GM19372 (cell line): ENCODE data around the gene GPR137B.
A peak's percentile ranks its signal among the peaks of the same experiment; 100 is the strongest.
"Not testable (repeated sequence)": the region's sequence is repeated elsewhere in the genome, so short reads cannot be mapped to it uniquely, and the experiment has no call there.

ENCODE experiments used
- ATAC-seq: cut with Tn5 transposase; IDR thresholded peaks from one replicate; pipeline ENCODE4 v1.9.1; 2021; ENCODE audit warnings: mild to moderate bottlenecking, low read depth, moderate library complexity; ENCODE audit not compliant: unreplicated experiment

Gene GPR137B, protein sequence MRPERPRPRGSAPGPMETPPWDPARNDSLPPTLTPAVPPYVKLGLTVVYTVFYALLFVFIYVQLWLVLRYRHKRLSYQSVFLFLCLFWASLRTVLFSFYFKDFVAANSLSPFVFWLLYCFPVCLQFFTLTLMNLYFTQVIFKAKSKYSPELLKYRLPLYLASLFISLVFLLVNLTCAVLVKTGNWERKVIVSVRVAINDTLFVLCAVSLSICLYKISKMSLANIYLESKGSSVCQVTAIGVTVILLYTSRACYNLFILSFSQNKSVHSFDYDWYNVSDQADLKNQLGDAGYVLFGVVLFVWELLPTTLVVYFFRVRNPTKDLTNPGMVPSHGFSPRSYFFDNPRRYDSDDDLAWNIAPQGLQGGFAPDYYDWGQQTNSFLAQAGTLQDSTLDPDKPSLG

GRCh38 chr1:236142253-236143103 lies at the start of gene GPR137B:
Gene GPR137B (plus strand): TSS chr1:236142539. CDS start chr1:236142623, 84 bp downstream.
- ATAC-seq = peak; percentile 55

DNA sequence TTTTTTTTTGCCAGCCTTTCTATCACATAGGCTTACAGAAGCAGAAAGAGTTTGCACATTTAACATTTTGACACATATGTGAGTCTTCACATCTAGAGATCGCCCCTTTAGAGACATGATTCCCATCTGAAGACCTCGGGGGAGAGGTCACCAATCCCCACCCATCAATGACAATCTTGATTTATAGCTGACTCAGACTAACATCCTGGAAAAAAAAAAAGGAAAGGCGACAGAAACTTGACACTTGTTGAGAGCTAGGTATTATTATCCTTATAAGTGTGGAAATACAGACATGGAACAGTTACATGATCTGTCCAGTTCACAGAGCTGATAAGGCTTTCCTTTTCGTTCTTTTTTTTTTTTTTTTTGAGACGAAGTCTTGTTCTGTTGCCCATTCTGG lies 49.4 kb upstream of the GPR137B start:
- ATAC-seq = no peak

DNA sequence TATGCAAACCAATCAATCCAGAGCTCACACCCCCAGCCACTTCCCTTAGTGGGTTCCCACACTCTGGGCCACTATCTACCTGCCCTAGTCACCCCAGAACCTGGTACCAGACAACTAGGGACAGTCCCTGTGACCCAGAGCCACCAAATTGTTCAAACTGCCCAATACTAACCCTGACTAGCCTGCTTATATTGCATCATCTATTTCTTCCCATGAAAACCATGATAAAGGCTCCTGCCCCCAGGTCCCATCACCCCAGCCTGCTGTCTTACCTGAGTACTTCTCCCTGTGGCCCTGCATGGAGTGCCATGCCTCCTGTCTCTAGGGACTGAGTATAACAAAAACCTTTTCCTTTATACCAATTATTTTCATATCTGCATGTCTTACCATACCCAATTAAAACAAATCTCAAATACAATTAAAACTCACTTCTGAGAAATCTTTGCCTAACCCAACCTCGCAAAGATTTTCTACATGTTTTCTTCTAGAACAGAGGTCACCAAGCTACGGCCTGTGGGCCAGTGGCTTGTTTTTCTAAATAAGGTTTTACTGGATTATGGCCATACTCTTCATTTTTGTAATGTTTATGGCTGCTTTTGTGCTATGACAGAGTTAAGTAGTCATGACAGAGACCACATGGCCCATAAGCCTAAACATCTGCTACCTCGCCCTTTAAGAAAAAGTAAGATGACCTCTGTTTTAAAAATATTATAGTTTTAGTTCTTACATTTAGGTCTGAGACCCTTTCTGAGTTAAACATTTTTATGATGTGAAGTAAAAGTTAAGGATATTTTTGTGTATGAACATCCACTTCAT lies 46.4 kb upstream of the GPR137B start:
- no peak for ATAC-seq

DNA sequence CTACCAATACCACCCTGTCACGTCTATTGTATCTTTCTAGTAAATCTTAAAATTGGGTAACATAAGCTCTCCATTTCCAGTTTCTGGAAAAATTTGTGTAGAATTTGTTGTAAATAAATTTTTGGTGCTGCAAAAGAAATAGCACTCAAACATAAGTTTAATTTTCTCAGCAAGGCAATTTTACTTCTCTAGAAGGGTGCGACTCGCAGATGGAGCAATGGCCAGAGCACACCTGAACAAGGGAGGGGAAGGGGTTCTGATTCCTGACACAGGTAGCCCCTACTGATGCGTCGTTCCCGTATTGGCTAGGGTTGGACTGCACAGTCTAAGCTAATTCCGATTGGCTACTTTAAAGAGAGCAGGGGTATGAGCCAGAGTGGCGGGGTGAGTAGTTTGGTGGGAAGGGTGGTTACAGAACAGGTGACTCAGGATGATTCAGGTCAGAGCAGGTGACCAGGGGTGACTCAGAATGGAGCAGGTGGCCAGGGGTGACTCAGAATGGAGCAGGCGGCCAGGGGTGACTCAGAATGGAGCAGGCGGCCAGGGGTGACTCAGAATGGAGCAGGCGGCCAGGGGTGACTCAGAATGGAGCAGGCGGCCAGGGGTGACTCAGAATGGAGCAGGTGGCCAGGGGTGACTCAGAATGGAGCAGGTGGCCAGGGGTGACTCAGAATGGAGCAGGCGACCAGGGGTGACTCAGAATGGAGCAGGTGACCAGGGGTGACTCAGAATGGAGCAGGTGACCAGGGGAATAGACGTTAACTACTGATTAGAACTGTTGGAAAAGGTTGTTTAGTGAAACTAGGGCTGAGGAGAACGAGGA lies 45.5 kb upstream of the GPR137B start:
- ATAC-seq = not testable (repeated sequence)

DNA sequence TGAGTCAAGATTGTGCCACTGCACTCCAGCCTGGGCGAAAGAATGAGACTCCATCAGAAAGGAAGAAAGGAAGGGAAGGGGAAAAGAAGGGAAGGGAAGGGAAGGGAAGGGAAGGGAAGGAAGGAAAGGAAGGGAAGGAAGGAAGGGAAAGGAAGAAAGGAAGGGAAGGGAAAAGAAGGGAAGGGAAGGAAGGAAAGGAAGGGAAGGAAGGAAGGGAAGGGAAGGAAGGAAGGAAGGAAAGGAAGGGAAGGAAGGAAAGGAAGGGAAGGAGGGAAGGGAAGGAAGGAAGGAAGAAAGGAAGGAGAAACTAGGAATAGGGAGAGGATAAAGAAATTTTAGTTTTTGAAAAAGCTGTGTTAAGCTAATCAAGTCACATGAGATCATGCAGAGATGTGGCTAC lies 44.1 kb upstream of the GPR137B start:
- no peak for ATAC-seq

DNA sequence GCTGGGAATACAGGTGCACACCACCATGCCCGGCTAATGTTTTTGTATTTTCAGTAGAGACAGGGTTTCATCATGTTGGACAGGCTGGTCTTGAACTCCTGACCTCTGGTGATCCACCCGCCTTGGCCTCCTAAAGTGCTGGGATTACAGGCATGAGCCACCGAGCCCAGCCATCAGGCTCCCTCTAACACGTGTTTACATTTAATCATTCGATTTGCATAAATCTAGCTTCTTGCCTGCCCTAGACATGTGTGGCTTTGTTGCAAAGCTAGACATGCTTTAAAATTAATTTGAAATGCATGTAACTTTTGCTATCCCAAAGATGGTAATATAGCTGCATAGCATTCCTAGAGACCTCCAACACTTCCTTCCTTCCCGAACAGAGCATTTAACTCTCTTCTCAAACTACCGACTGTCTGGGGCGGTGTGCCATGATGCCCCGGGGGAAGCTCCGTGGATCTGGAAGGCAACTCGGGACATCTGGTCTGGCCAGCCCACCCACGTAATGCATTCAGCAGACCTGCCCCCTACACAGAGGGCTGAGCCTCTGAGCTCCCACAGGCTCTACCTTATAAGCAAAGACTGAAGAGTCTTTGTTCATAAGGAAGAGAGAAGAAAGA lies 42.9 kb upstream of the GPR137B start:
- no peak for ATAC-seq

DNA sequence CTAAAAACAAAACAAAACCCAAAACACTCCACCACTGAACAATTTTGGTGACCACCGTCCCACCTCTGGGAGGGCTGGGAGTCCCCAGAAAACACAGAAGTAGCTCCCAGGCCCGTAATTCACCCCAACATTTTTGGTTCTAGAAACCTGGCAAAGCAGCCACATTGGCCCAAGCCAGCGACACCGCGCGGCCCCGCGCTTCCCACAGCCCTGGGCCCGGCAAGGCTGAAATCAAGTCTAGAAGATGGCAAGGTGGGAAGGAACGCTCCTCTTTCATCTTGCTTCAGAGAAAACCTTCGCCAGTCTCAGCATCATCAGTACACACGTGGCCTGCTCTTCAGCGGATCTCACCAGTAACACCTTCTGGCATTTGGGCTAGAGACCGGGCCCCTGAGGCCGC lies 41.5 kb upstream of the GPR137B start:
- no peak for ATAC-seq

DNA sequence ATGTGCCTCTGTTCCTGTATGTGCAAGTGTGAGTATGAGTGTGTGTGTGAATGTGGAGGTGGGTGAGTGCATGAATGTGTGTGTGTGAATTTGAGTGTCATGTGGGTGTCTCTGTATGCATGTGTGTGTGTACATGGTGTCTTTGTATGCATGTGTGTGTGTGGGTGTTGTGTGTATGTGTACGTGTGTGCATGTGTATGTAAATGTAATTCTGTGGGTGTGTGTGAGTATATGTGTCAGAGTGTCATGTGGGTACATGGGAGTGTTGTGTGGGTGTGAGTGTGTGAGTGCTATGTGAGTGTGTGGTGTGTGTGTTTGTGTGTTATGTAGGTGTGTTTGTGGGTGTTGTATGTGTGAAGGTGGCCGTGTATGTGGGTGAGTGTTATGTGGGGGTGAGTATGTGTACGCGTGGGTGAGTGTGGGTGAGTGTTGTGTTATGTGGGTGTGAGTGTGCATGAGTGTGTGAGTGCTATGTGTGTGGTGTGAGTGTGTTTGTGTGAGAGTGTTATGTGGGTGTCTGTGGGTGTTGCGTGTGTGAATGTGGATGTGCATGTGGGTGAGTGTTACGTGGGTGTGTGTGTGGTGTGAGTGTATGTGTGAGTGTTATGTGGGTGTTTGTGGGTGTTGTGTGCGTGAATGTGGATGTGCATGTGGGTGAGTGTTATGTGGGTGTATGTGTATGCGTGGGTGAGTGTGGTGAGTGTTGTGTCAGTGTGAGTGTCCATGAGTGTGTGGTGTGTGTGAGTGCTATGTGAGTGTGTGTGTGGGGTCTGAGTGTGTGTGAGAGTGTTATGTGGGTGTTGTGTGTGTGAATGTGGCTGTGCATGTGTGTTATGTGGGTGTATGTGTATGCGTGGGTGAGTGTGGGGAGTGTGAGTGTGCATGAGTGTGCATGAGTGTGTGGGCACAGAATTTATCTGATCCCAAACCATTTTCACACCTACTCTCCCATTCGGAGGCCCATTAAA lies 40.8 kb upstream of the GPR137B start:
- no peak for ATAC-seq

GRCh38 chr1:236102611-236103010 lies 39.7 kb upstream of the GPR137B start:
- ATAC-seq = no peak

GRCh38 chr1:236103059-236103458 lies 39.3 kb upstream of the GPR137B start:
- no peak for ATAC-seq

- ATAC-seq = no peak
These were observed 38.6 kb upstream of the GPR137B start for GRCh38 chr1:236103646-236104218.

DNA sequence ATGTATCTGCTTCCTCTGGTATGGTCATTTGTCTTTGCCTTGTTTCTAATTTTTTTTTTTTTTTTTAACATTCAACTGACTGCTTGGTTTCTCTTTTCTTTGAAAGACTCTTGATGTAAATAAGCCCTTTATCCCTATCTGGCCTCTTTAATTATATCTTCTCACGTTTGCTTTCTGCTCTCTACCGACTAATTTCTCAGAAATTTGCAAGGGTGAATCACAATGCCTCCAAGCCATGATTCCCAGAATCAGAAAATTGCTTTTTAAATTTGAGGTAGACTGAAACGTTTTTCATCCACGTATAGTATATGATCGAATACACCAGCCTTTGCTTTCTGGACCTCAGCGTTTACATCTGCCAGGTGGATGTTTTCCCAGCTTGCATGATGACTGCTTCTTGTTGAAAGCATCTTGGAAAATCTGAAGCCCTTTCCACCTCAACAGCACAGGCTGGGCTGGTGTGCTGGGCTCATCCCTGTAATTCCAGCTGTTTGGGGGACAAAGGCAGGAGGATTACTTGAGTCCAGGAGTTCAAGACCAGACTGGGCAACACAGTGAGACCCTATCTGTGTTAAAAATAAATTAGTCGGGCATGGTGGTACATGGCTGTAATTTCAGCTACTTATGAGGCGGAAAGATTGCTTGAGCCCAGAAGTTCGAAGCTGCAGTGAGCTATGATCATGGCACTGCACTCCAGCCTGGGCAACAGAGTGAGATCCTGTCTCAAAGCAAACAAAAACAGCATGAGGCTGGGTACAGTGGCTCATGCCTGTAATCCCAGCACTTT lies 35.0 kb upstream of the GPR137B start:
- no peak for ATAC-seq

GRCh38 chr1:236108027-236108648 lies 34.2 kb upstream of the GPR137B start:
- ATAC-seq = no peak

DNA sequence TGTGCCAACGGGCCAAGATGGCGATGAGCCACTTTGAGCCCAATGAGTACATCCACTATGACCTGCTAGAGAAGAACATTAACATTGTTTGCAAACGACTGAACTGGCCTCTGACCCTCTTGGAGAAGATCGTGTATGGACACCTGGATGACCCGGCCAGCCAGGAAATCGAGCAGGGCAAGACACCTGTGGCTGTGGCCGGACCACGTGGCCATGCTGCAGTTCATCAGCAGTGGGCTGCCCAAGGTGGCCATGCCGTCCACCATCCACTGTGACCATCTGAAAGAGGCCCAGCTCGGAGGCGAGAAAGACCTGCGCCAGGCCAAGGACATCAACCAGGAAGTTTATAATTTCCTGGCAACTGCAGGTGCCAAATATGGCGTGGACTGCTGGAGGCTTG lies 32.2 kb upstream of the GPR137B start:
- no peak for ATAC-seq

DNA sequence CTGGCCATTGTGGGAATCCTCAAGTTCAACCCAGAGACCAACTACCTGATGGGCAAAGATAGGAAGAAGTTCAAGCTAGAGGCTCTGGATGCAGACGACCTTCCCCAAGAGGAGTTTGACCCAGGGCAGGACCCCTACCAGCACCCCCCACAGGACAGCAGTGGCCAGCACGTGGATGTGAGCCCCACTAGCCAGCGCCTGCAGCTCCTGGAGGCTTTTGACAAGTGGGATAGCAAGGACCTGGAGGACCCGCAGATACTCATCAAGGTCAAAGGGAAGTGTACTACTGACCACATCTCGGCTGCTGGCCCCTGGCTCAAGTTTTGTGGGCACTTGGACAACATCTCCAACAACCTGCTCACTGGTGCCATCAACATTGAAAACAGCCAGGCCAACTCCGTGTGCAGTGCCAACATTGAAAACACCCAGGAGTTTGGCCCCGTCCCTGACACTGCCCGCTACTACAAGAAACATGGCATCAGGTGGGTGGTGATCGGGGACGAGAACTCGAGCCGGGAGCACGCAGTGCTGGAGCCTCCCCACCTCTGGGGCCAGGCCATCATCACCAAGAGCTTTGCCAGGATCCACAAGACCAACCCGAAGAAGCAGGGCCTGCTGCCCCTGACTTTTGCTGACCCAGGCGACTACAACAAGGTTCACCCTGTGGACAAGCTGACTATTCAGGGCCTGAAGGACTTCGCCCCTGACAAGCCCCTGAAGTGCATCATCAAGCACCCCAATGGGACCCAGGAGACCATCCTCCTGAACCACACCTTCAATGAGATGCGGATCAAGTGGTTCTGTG lies 30.6 kb upstream of the GPR137B start:
- no peak for ATAC-seq

- no peak for ATAC-seq
These were observed 30.1 kb upstream of the GPR137B start for GRCh38 chr1:236112332-236112627.
